ENCODE measurements around the gene PTPRK.

PTPRK gene

GRCh38 chr6:128135325-128135724, 385.1 kb downstream of the PTPRK start:
- H3K9me3 Mint-ChIP-seq: no peaks in the 10 kb centered on the region

DNA sequence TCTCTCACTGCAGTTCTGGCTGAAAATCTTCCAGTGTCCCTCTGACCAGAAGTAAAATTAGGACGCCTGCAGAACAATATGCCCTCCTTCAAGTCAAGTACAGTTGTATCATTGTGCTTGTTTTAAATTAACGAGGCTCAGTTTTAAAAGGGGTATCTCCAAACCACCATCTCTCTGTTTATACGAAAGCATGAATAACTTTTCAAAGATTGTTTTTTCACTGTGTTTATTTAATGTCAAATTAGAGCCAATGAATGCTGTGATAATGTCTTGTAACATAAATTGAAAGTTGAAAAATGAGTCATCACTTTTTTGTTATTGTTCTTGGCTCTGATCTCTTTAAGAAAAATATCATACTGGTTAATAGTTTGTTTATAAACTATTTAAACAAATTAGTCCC, 388.8 kb downstream of the PTPRK start:
- no peak overlapping the region for H3K4me3 Mint-ChIP-seq
- H3K4me1 Mint-ChIP-seq: peaks cover 7% of the 10 kb centered on the region
- no peaks in the 10 kb centered on the region for H3K36me3 Mint-ChIP-seq (ENCODE audit: low read depth)
- TF ChIP-seq CTCF (IDR thresholded peaks at IDR 0.05; ENCODE audit: unreplicated experiment in 3 of 3): no peak
- H3K27ac Mint-ChIP-seq: peak overlapping the region; percentile 6 to 35 (median 32)
- no peaks in the 10 kb centered on the region for H3K9me3 Mint-ChIP-seq
- H3K27me3 Mint-ChIP-seq (ENCODE audit: low read depth): no peaks in the 10 kb centered on the region

More at GRCh38 chr6:128135325-128135724, 385.1 kb downstream of the PTPRK start:
- H3K27me3 Mint-ChIP-seq (ENCODE audit: low read depth): no peaks in the 10 kb centered on the region
- no peak overlapping the region for H3K27ac Mint-ChIP-seq
- no peak for TF ChIP-seq CTCF (IDR thresholded peaks at IDR 0.05; ENCODE audit: unreplicated experiment in 3 of 3)
- H3K4me3 Mint-ChIP-seq: no peak overlapping the region
- no peaks in the 10 kb centered on the region for H3K36me3 Mint-ChIP-seq (ENCODE audit: low read depth)
- peaks cover 7% of the 10 kb centered on the region for H3K4me1 Mint-ChIP-seq

DNA sequence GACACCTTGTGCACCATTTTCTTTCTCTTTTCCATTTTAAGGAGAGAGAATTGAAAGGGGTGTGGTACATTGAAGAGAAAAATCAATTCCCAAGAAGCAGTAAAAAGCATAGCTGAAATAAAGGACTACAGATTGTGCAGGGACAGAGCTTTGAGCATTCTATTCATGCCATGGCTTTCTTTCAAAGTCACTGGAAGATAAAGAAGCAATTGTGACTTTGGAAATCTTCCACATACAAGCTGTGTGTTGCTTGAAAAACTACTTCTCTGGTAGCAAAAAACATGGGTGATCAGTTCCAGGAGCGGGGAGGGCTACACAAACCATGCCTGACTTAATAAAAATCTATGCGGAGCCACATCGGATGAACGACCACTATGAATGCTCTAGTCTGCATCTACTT, 389.4 kb downstream of the PTPRK start:
- no peak for TF ChIP-seq CTCF (IDR thresholded peaks at IDR 0.05; ENCODE audit: unreplicated experiment in 3 of 3)
- no peaks in the 10 kb centered on the region for H3K27me3 Mint-ChIP-seq (ENCODE audit: low read depth)

GRCh38 chr6:128129679-128130078, 390.7 kb downstream of the PTPRK start:
- Mint-ChIP-seq H3K4me3 (no peak overlapping the region), H3K27ac (no peak overlapping the region), H3K4me1 (peaks cover 7% of the 10 kb centered on the region), H3K36me3 (ENCODE audit: low read depth) (no peaks in the 10 kb centered on the region), H3K9me3 (no peaks in the 10 kb centered on the region), H3K27me3 (ENCODE audit: low read depth) (no peaks in the 10 kb centered on the region)
- no peak for TF ChIP-seq CTCF (IDR thresholded peaks at IDR 0.05; ENCODE audit: unreplicated experiment in 3 of 3)

More for the DNA sequence above, 389.4 kb downstream of the PTPRK start:
- peaks cover 7% of the 10 kb centered on the region for H3K4me1 Mint-ChIP-seq
- H3K27ac Mint-ChIP-seq: peak overlapping the region; percentile 6 to 35 (median 32)
- no peaks in the 10 kb centered on the region for H3K36me3 Mint-ChIP-seq (ENCODE audit: low read depth)
- H3K4me3 Mint-ChIP-seq: no peak overlapping the region
- no peaks in the 10 kb centered on the region for H3K9me3 Mint-ChIP-seq

DNA sequence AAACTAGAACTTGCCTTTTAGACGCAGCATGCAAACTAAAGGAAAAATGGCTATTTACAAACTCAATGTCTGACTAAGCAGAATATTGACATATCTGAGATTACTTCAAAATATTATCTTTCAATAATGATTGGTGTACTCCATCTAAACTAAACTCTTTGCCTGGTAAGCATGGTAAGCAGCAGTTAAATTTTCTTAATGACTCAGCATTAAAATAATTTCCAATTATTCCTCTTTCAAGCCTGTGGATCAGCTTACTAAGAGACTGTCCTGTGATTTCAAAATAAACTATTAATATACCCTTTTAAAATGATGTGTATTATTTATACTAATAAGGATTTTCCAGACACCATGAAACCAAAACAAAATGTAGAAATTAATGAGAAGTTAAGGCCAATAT, 392.7 kb downstream of the PTPRK start:
- no peak for TF ChIP-seq CTCF (IDR thresholded peaks at IDR 0.05; ENCODE audit: unreplicated experiment in 3 of 3)
- H3K4me1 Mint-ChIP-seq: peaks cover 7% of the 10 kb centered on the region
- H3K9me3 Mint-ChIP-seq: no peaks in the 10 kb centered on the region
- no peak overlapping the region for H3K4me3 Mint-ChIP-seq
- no peaks in the 10 kb centered on the region for H3K36me3 Mint-ChIP-seq (ENCODE audit: low read depth)
- H3K27ac Mint-ChIP-seq: no peak overlapping the region
- H3K27me3 Mint-ChIP-seq (ENCODE audit: low read depth): no peaks in the 10 kb centered on the region

GRCh38 chr6:128124713-128125112, 395.7 kb downstream of the PTPRK start:
- H3K27ac Mint-ChIP-seq: no peak overlapping the region
- no peaks in the 10 kb centered on the region for H3K4me1 Mint-ChIP-seq
- H3K36me3 Mint-ChIP-seq (ENCODE audit: low read depth): no peaks in the 10 kb centered on the region
- H3K4me3 Mint-ChIP-seq: no peak overlapping the region
- H3K27me3 Mint-ChIP-seq (ENCODE audit: low read depth): no peaks in the 10 kb centered on the region
- no peak for TF ChIP-seq CTCF (IDR thresholded peaks at IDR 0.05; ENCODE audit: unreplicated experiment in 3 of 3)
- H3K9me3 Mint-ChIP-seq: no peaks in the 10 kb centered on the region

Data from nephron (organoid).